Activated CD4-positive, alpha-beta T cell treated with anti-CD3 and anti-CD28 coated beads, Interleukin-2, amount 10 ng/mL, durations not matched to agents 7 days and 5 days (primary cell): ENCODE measurements around the gene SH3GLB2. TPM values are rescaled to one million over a fixed set of nuclear protein-coding genes. Genes with fewer than 3 reads are reported as not detected.

Source experiments
- CTCF ChIA-PET: fragments of 350-600 bp; sonication (Branson Sonifier 250); formaldehyde crosslinking; loops from one replicate; lab custom pipeline; 2021; ENCODE audit warnings: antibody characterized with exemption; lab: Charles Lee
- POLR2A ChIA-PET: fragments of 350-600 bp; sonication (Branson Sonifier 250); formaldehyde crosslinking; loops from one replicate; lab custom pipeline; 2021; ENCODE audit warnings: antibody characterized with exemption; lab: Charles Lee
- DNase-seq: peaks from one replicate; pipeline ENCODE4 v3.0.0-alpha.2; 2020
- H3K27ac Mint-ChIP-seq: one replicate; pipeline ENCODE4 v1.8.0; 2021; ENCODE audit warnings: mild to moderate bottlenecking, moderate library complexity, mixed read lengths
- H3K27me3 Mint-ChIP-seq: one replicate; pipeline ENCODE4 v1.8.0; 2021; ENCODE audit warnings: mixed read lengths
- H3K36me3 Mint-ChIP-seq: one replicate; pipeline ENCODE4 v1.8.0; 2021; ENCODE audit warnings: low read depth, mixed read lengths
- H3K4me1 Mint-ChIP-seq: one replicate; pipeline ENCODE4 v1.8.0; 2021; ENCODE audit warnings: mixed read lengths
- H3K4me3 Mint-ChIP-seq: one replicate; pipeline ENCODE4 v1.8.0; 2021; ENCODE audit warnings: mild to moderate bottlenecking, moderate library complexity, mixed read lengths
- H3K9me3 Mint-ChIP-seq: one replicate; pipeline ENCODE4 v1.8.0; 2021; ENCODE audit warnings: mixed read lengths
- total RNA-seq, 2 experiments: library from RNA; stranded (reverse); gene quantifications; one replicate each; pipeline ENCODE4 v1.2.3, GENCODE V29; 2021

SH3GLB2 gene
- total RNA-seq, 2 experiments from 2014 or later: 111 to 124 TPM

GRCh38 chr9:129068110-129068509 lies 40.0 kb upstream of the SH3GLB2 start:
- CTCF ChIA-PET: interaction anchor here (0.5 to 1.5 kb wide), 5 partner anchors 10 to 166 kb away, joined by 3 to 4 read pairs (median 3); partner anchors contain the start of gene DOLPP1
- H3K27me3 Mint-ChIP-seq: no peaks in the 10 kb centered on the region
- H3K9me3 Mint-ChIP-seq: no peaks in the 10 kb centered on the region
- POLR2A ChIA-PET: no interaction called here
- DNase-seq: no peak
- no peak overlapping the region for H3K4me3 Mint-ChIP-seq
- H3K27ac Mint-ChIP-seq: peak overlapping the region; percentile 91
- peaks cover 24% of the 10 kb centered on the region for H3K36me3 Mint-ChIP-seq
- peaks cover 46% of the 10 kb centered on the region for H3K4me1 Mint-ChIP-seq

GRCh38 chr9:129064499-129064908 lies 36.4 kb upstream of the SH3GLB2 start:
- CTCF ChIA-PET: interaction anchor here (1.6 kb wide), 1 partner anchor 10 kb away, joined by 4 read pairs; no protein-coding TSS in a partner anchor
- no peak for DNase-seq
- H3K9me3 Mint-ChIP-seq: no peaks in the 10 kb centered on the region
- H3K4me3 Mint-ChIP-seq: no peak overlapping the region
- peaks cover 15% of the 10 kb centered on the region for H3K4me1 Mint-ChIP-seq
- no peak overlapping the region for H3K27ac Mint-ChIP-seq
- H3K27me3 Mint-ChIP-seq: no peaks in the 10 kb centered on the region
- POLR2A ChIA-PET: no interaction called here
- H3K36me3 Mint-ChIP-seq: peaks cover 20% of the 10 kb centered on the region

- Mint-ChIP-seq H3K9me3 (no peaks in the 10 kb centered on the region), H3K4me1 (peaks cover under 1% of the 10 kb centered on the region), H3K36me3 (peaks cover 11% of the 10 kb centered on the region), H3K27me3 (no peaks in the 10 kb centered on the region), H3K27ac (no peak overlapping the region), H3K4me3 (no peak overlapping the region)
- CTCF ChIA-PET: no interaction called here
- no peak for DNase-seq
- POLR2A ChIA-PET: no interaction called here
Observed at GRCh38 chr9:129063061-129063460, 34.9 kb upstream of the SH3GLB2 start.

GRCh38 chr9:129060991-129061390 lies 32.9 kb upstream of the SH3GLB2 start:
- Mint-ChIP-seq H3K27me3 (no peaks in the 10 kb centered on the region), H3K36me3 (peaks cover 7% of the 10 kb centered on the region), H3K4me3 (no peak overlapping the region), H3K27ac (no peak overlapping the region), H3K4me1 (no peaks in the 10 kb centered on the region), H3K9me3 (no peaks in the 10 kb centered on the region)
- DNase-seq: no peak
- POLR2A ChIA-PET: no interaction called here
- CTCF ChIA-PET: interaction anchor here (0.6 to 1.6 kb wide), 2 partner anchors 8 to 79 kb away, joined by 3 read pairs; no protein-coding TSS in a partner anchor

- DNase-seq: no peak
- peaks cover 2% of the 10 kb centered on the region for H3K36me3 Mint-ChIP-seq
- no peak overlapping the region for H3K27ac Mint-ChIP-seq
- no peaks in the 10 kb centered on the region for H3K9me3 Mint-ChIP-seq
- no peaks in the 10 kb centered on the region for H3K27me3 Mint-ChIP-seq
- ChIA-PET CTCF (interaction anchor here (0.6 to 1.6 kb wide), 2 partner anchors 9 to 78 kb away, joined by 3 read pairs; no protein-coding TSS in a partner anchor), POLR2A (no interaction called here)
- H3K4me3 Mint-ChIP-seq: no peak overlapping the region
- H3K4me1 Mint-ChIP-seq: no peaks in the 10 kb centered on the region
Observed at GRCh38 chr9:129059796-129060785, 32.0 kb upstream of the SH3GLB2 start.

- ChIA-PET POLR2A (no interaction called here), CTCF (interaction anchor here (1.6 kb wide), 1 partner anchor 10 kb away, joined by 3 read pairs; no protein-coding TSS in a partner anchor)
- Mint-ChIP-seq H3K27ac (no peak overlapping the region), H3K27me3 (no peaks in the 10 kb centered on the region), H3K4me1 (no peaks in the 10 kb centered on the region), H3K9me3 (no peaks in the 10 kb centered on the region), H3K4me3 (no peak overlapping the region), H3K36me3 (peaks cover 5% of the 10 kb centered on the region)
- no peak for DNase-seq
Observed at GRCh38 chr9:129058965-129059795, 31.0 kb upstream of the SH3GLB2 start.

- H3K27me3 Mint-ChIP-seq: no peaks in the 10 kb centered on the region
- POLR2A ChIA-PET: no interaction called here
- H3K36me3 Mint-ChIP-seq: peaks cover 3% of the 10 kb centered on the region
- no peak for DNase-seq
- H3K4me1 Mint-ChIP-seq: no peaks in the 10 kb centered on the region
- CTCF ChIA-PET: interaction anchor here (1.2 kb wide), 1 partner anchor 11 kb away, joined by 4 read pairs; no protein-coding TSS in a partner anchor
- no peak overlapping the region for H3K4me3 Mint-ChIP-seq
- no peak overlapping the region for H3K27ac Mint-ChIP-seq
- no peaks in the 10 kb centered on the region for H3K9me3 Mint-ChIP-seq
Observed at GRCh38 chr9:129054163-129054851, 26.2 kb upstream of the SH3GLB2 start.

GRCh38 chr9:129053020-129053419 lies 24.9 kb upstream of the SH3GLB2 start:
- Mint-ChIP-seq H3K4me1 (no peaks in the 10 kb centered on the region), H3K9me3 (no peaks in the 10 kb centered on the region), H3K27ac (no peak overlapping the region), H3K4me3 (no peak overlapping the region), H3K36me3 (peaks cover 8% of the 10 kb centered on the region), H3K27me3 (no peaks in the 10 kb centered on the region)
- DNase-seq: no peak
- ChIA-PET CTCF (no interaction called here), POLR2A (no interaction called here)

GRCh38 chr9:129052592-129052991 lies 24.5 kb upstream of the SH3GLB2 start:
- no peak overlapping the region for H3K4me3 Mint-ChIP-seq
- H3K9me3 Mint-ChIP-seq: no peaks in the 10 kb centered on the region
- H3K4me1 Mint-ChIP-seq: no peaks in the 10 kb centered on the region
- DNase-seq: no peak
- H3K36me3 Mint-ChIP-seq: peaks cover 8% of the 10 kb centered on the region
- ChIA-PET POLR2A (no interaction called here), CTCF (no interaction called here)
- no peaks in the 10 kb centered on the region for H3K27me3 Mint-ChIP-seq
- H3K27ac Mint-ChIP-seq: no peak overlapping the region

- ChIA-PET POLR2A (no interaction called here), CTCF (no interaction called here)
- Mint-ChIP-seq H3K36me3 (peaks cover 18% of the 10 kb centered on the region), H3K4me3 (no peak overlapping the region), H3K27ac (no peak overlapping the region), H3K27me3 (no peaks in the 10 kb centered on the region), H3K4me1 (peaks cover 21% of the 10 kb centered on the region), H3K9me3 (no peaks in the 10 kb centered on the region)
- no peak for DNase-seq
Observed at GRCh38 chr9:129042016-129042415, 13.9 kb upstream of the SH3GLB2 start.

- Mint-ChIP-seq H3K36me3 (peaks cover 21% of the 10 kb centered on the region), H3K4me3 (no peak overlapping the region), H3K27ac (no peak overlapping the region), H3K4me1 (peaks cover 34% of the 10 kb centered on the region), H3K27me3 (no peaks in the 10 kb centered on the region), H3K9me3 (no peaks in the 10 kb centered on the region)
- ChIA-PET POLR2A (no interaction called here), CTCF (interaction anchor here (0.6 kb wide), 1 partner anchor 257 kb away, joined by 3 read pairs; no protein-coding TSS in a partner anchor)
- no peak for DNase-seq
Observed at GRCh38 chr9:129040113-129040643, 12.0 kb upstream of the SH3GLB2 start.
